GM18868 (cell line): Measurements from ENCODE around the gene EMILIN3.

Source experiments
- ATAC-seq: cut with Tn5 transposase; IDR thresholded peaks from one replicate; pipeline ENCODE4 v1.9.1; 2021; ENCODE audit warnings: mild to moderate bottlenecking, moderate library complexity; ENCODE audit not compliant: unreplicated experiment

Gene EMILIN3

GRCh38 chr20:41366546-41367392 lies at the start of gene EMILIN3:
Gene EMILIN3 (minus strand): TSS chr20:41366818. CDS start chr20:41366634, 184 bp downstream.
- no peak for ATAC-seq

- ATAC-seq: no peak
Observed at GRCh38 chr20:41415191-41415590, 48.6 kb upstream of the EMILIN3 start.

- ATAC-seq: no peak
Observed at GRCh38 chr20:41413169-41413568, 46.6 kb upstream of the EMILIN3 start.

GRCh38 chr20:41412324-41413120 lies 45.9 kb upstream of the EMILIN3 start:
- no peak for ATAC-seq

GRCh38 chr20:41411391-41411847 lies 44.8 kb upstream of the EMILIN3 start:
- ATAC-seq: no peak

GRCh38 chr20:41408986-41409385 lies 42.4 kb upstream of the EMILIN3 start:
- no peak for ATAC-seq

GRCh38 chr20:41408156-41408794 lies 41.7 kb upstream of the EMILIN3 start:
- ATAC-seq: peak; percentile 70

- ATAC-seq: no peak
Observed at GRCh38 chr20:41407607-41408006, 41.0 kb upstream of the EMILIN3 start.

GRCh38 chr20:41406896-41407444 lies 40.4 kb upstream of the EMILIN3 start:
- ATAC-seq: no peak

- no peak for ATAC-seq
Observed at GRCh38 chr20:41406353-41406752, 39.7 kb upstream of the EMILIN3 start.

GRCh38 chr20:41405436-41405835 lies 38.8 kb upstream of the EMILIN3 start:
- ATAC-seq: no peak

GRCh38 chr20:41403604-41404003 lies 37.0 kb upstream of the EMILIN3 start:
- no peak for ATAC-seq

GRCh38 chr20:41398408-41398807 lies 31.8 kb upstream of the EMILIN3 start:
- ATAC-seq: no peak

- ATAC-seq: no peak
Observed at GRCh38 chr20:41395667-41396664, 29.3 kb upstream of the EMILIN3 start.

- no peak for ATAC-seq
Observed at GRCh38 chr20:41394931-41395666, 28.5 kb upstream of the EMILIN3 start.

- ATAC-seq: no peak
Observed at GRCh38 chr20:41394081-41394480, 27.5 kb upstream of the EMILIN3 start.

GRCh38 chr20:41393705-41394066 lies 27.1 kb upstream of the EMILIN3 start:
- ATAC-seq: no peak

- no peak for ATAC-seq
Observed at GRCh38 chr20:41392871-41393704, 26.5 kb upstream of the EMILIN3 start.
